Gastrocnemius medialis (tissue), 4 donors: Measurements from ENCODE around the gene SPAG8.

Source experiments
- CTCF ChIP-seq, 5 experiments: fragments of 450-650 bp in 3 of 5; fragments of 200-600 bp in 2 of 5; sonication (generic) in 2 of 5; IDR thresholded peaks in 4 of 5; conservative IDR thresholded peaks in 1 of 5; 1 replicate in 4 of 5; 2 replicates in 1 of 5; pipeline ENCODE4 v1.5.1; 2016 to 2019; ENCODE audit warnings: antibody characterized with exemption in 5 of 5, mild to moderate bottlenecking in 3 of 5, moderate library complexity in 3 of 5
- POLR2A ChIP-seq, 2 donors: fragments of 450-650 bp; IDR thresholded peaks; one replicate each; pipeline ENCODE4 v1.6.1; 2017; ENCODE audit warnings: antibody characterized with exemption in 2 of 2, mild to moderate bottlenecking in 2 of 2, moderate library complexity in 2 of 2

- no peak for TF ChIP-seq CTCF (IDR thresholded peaks at IDR 0.05 in 4 of 5, conservative IDR thresholded peaks at IDR 0.05 in 1 of 5)
- no peak for TF ChIP-seq POLR2A (IDR thresholded peaks at IDR 0.05)
Observed at GRCh38 chr9:35798658-35799374, 13.2 kb downstream of the SPAG8 start.
